ENCODE measurements around the gene SLC10A3.

SLC10A3 gene

GRCh38 chrX:154452823-154453222 lies 37.6 kb downstream of the SLC10A3 start:
- H3K4me1 Mint-ChIP-seq, result peaks cover 5% of the 10 kb centered on the region
- no peak overlapping the region for H3K4me3 Mint-ChIP-seq
- H3K36me3 Mint-ChIP-seq (ENCODE audit: low read depth), result peaks cover 25% of the 10 kb centered on the region
- no peak for DNase-seq
- H3K27me3 Mint-ChIP-seq (ENCODE audit: low read depth, poor library complexity), result peaks cover 3% of the 10 kb centered on the region
- no peak overlapping the region for H3K27ac Mint-ChIP-seq
- no peak for TF ChIP-seq CTCF (IDR thresholded peaks at IDR 0.05)
- H3K9me3 Mint-ChIP-seq, result peaks cover 57% of the 10 kb centered on the region

GRCh38 chrX:154450312-154450711 lies 40.1 kb downstream of the SLC10A3 start:
- no peaks in the 10 kb centered on the region for H3K27me3 Mint-ChIP-seq (ENCODE audit: low read depth, poor library complexity)
- peaks cover 5% of the 10 kb centered on the region for H3K4me1 Mint-ChIP-seq
- peaks cover 61% of the 10 kb centered on the region for H3K9me3 Mint-ChIP-seq
- H3K27ac Mint-ChIP-seq, result no peak overlapping the region
- TF ChIP-seq CTCF (IDR thresholded peaks at IDR 0.05), result no peak
- no peak overlapping the region for H3K4me3 Mint-ChIP-seq
- no peak for DNase-seq
- peaks cover 29% of the 10 kb centered on the region for H3K36me3 Mint-ChIP-seq (ENCODE audit: low read depth)

- H3K9me3 Mint-ChIP-seq, result peaks cover 54% of the 10 kb centered on the region
- no peaks in the 10 kb centered on the region for H3K27me3 Mint-ChIP-seq (ENCODE audit: low read depth, poor library complexity)
Measured at GRCh38 chrX:154449618-154450017, 40.8 kb downstream of the SLC10A3 start.

GRCh38 chrX:154448484-154448883 lies 41.9 kb downstream of the SLC10A3 start:
- Mint-ChIP-seq H3K27ac (peak overlapping the region; percentile 29), H3K27me3 (ENCODE audit: low read depth, poor library complexity) (no peaks in the 10 kb centered on the region), H3K9me3 (peaks cover 45% of the 10 kb centered on the region), H3K36me3 (ENCODE audit: low read depth) (peaks cover 23% of the 10 kb centered on the region), H3K4me1 (peaks cover 5% of the 10 kb centered on the region), H3K4me3 (no peak overlapping the region)
- TF ChIP-seq CTCF (IDR thresholded peaks at IDR 0.05), result no peak
- no peak for DNase-seq

More at GRCh38 chrX:154449618-154450017, 40.8 kb downstream of the SLC10A3 start:
- Mint-ChIP-seq H3K4me1 (peaks cover 5% of the 10 kb centered on the region), H3K27ac (no peak overlapping the region), H3K4me3 (no peak overlapping the region), H3K36me3 (ENCODE audit: low read depth) (peaks cover 27% of the 10 kb centered on the region)
- TF ChIP-seq CTCF (IDR thresholded peaks at IDR 0.05), result no peak
- DNase-seq, result no peak

GRCh38 chrX:154446430-154446829 lies 44.0 kb downstream of the SLC10A3 start:
- Mint-ChIP-seq H3K36me3 (ENCODE audit: low read depth) (peaks cover 9% of the 10 kb centered on the region), H3K27ac (peak overlapping the region; percentile 84), H3K4me3 (no peak overlapping the region), H3K4me1 (peaks cover 5% of the 10 kb centered on the region), H3K9me3 (peaks cover 46% of the 10 kb centered on the region), H3K27me3 (ENCODE audit: low read depth, poor library complexity) (no peaks in the 10 kb centered on the region)
- no peak for TF ChIP-seq CTCF (IDR thresholded peaks at IDR 0.05)
- DNase-seq, result no peak

GRCh38 chrX:154445776-154446175 lies 44.7 kb downstream of the SLC10A3 start:
- H3K9me3 Mint-ChIP-seq, result peaks cover 50% of the 10 kb centered on the region
- peaks cover 5% of the 10 kb centered on the region for H3K4me1 Mint-ChIP-seq
- H3K4me3 Mint-ChIP-seq, result peak overlapping the region; percentile 48
- H3K27me3 Mint-ChIP-seq (ENCODE audit: low read depth, poor library complexity), result no peaks in the 10 kb centered on the region
- H3K27ac Mint-ChIP-seq, result no peak overlapping the region
- H3K36me3 Mint-ChIP-seq (ENCODE audit: low read depth), result peaks cover 9% of the 10 kb centered on the region
- no peak for DNase-seq
- no peak for TF ChIP-seq CTCF (IDR thresholded peaks at IDR 0.05)

Measured in nephron progenitor cell (in vitro differentiated cells).